ENCODE measurements around the gene CDKN2AIPNL. TPM values are rescaled to one million over a fixed set of nuclear protein-coding genes. Genes with fewer than 3 reads are reported as not detected.

CDKN2AIPNL gene
- total and polyA plus RNA-seq, 2 donors (not counting 3 experiments of a cell fraction or from before 2014, with no cell fraction given) = 22.2 to 36.5 TPM

DNA sequence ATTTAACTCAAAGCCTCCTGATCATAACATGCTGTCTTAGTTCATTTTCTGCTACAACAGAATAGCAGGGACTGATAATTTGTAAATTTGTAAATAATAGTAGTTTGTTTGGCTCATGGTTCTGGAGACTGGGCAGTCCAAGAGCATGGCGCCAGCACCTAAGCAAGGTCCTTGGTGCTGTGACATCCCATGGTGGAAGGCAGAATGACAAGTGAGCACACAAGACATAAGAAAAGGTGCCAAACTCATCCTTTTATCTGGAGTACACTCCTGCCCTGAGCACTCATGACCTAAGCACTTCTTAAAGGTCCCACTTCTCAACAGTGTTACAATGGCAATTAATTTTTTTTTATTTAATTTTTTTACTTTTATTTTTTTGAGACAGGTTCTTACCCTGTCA lies 24.2 kb downstream of the CDKN2AIPNL start:
- POLR2A ChIA-PET = no interaction called here

DNA sequence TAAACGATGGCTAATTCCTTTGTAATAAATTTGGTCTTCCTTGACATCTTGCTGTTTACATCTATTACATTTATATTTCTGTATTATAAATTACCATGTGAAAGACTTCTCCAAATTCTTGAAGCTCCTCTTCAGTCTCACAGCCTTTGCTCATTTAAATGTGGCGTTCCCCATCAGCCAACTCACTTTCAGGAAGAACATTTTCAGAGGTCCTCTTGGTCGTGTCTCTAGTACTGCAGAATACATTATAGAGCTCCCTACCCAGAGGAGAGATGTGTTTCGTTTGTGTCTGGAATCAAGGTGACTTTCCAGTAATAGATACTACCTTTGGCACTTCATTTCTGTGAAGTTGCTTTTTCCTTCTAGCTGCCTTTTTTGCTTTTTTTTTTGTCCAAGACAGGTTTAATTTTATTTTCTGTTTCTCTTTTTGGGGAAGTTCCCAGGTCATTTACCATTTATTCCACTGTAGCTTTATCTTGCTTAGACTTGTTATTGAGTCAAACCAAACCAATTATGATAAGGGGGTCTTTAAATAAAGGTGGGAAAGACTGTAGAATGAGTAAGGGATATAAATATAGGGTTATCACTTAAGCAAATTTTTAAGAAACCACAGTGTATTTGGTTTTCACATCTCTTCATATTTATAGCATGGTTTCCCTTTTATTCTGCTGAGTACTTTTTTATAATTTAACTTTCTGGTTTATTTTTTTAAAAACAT lies 27.5 kb downstream of the CDKN2AIPNL start:
- H4K20me1 ChIP-seq (replicated peaks; ENCODE audit: control insufficient read depth, extremely low read depth, insufficient read depth, low read length) = no peaks in the 10 kb centered on the region
- no peaks in the 10 kb centered on the region for H3K9me3 ChIP-seq (replicated peaks; ENCODE audit: control insufficient read depth, insufficient read depth, low read length)
- H3K4me1 ChIP-seq (ENCODE audit: control insufficient read depth, extremely low read depth, insufficient read depth, low read length) = no peaks in the 10 kb centered on the region
- FAIRE-seq = no peak
- ChIA-PET POLR2A (no interaction called here), CTCF (interaction anchor here (0.8 to 3.1 kb wide), 3 partner anchors 80 to 203 kb away, joined by 3 to 15 read pairs (median 3); no protein-coding TSS in a partner anchor)
- TF ChIP-seq MYC (IDR thresholded peaks at IDR 0.05; ENCODE audit: low read depth, low read length) = no peak
- TF ChIP-seq POLR2AphosphoS5 (IDR thresholded peaks at IDR 0.05; ENCODE audit: insufficient read depth, low read depth, low read length) = no peak
- TF ChIP-seq JUN (IDR thresholded peaks at IDR 0.05; ENCODE audit: borderline replicate concordance, insufficient read depth, insufficient read length, low read depth) = no peak
- TF ChIP-seq, protein P1, sequence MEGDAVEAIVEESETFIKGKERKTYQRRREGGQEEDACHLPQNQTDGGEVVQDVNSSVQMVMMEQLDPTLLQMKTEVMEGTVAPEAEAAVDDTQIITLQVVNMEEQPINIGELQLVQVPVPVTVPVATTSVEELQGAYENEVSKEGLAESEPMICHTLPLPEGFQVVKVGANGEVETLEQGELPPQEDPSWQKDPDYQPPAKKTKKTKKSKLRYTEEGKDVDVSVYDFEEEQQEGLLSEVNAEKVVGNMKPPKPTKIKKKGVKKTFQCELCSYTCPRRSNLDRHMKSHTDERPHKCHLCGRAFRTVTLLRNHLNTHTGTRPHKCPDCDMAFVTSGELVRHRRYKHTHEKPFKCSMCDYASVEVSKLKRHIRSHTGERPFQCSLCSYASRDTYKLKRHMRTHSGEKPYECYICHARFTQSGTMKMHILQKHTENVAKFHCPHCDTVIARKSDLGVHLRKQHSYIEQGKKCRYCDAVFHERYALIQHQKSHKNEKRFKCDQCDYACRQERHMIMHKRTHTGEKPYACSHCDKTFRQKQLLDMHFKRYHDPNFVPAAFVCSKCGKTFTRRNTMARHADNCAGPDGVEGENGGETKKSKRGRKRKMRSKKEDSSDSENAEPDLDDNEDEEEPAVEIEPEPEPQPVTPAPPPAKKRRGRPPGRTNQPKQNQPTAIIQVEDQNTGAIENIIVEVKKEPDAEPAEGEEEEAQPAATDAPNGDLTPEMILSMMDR (IDR thresholded peaks at IDR 0.05; ENCODE audit: extremely low read depth in 1 of 2, insufficient read depth in 1 of 2, low read depth in 1 of 2, low read length in 2 of 2) = no peak
- no peak for TF ChIP-seq POLR2A (IDR thresholded peaks at IDR 0.05; ENCODE audit: low read depth, low read length)
- no peak for TF ChIP-seq EZH2 (IDR thresholded peaks at IDR 0.05; ENCODE audit: borderline replicate concordance, low read depth, low read length, severe bottlenecking)
- TF ChIP-seq, protein P2, sequence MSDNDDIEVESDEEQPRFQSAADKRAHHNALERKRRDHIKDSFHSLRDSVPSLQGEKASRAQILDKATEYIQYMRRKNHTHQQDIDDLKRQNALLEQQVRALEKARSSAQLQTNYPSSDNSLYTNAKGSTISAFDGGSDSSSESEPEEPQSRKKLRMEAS (IDR thresholded peaks at IDR 0.05; ENCODE audit: insufficient read depth, insufficient read length) = no peak
- TF ChIP-seq FOS (IDR thresholded peaks at IDR 0.05; ENCODE audit: borderline replicate concordance, insufficient read depth, low read length) = no peak
- TF ChIP-seq GATA2 (IDR thresholded peaks at IDR 0.05; ENCODE audit: insufficient read depth, insufficient read length, low read depth, low read length) = no peak
- no peaks in the 10 kb centered on the region for H3K27me3 ChIP-seq (ENCODE audit: control insufficient read depth in 2 of 2, insufficient read depth in 2 of 2, low read length in 2 of 2)
- H3K9ac ChIP-seq (replicated peaks; ENCODE audit: extremely low read depth, insufficient read depth, low read length) = no peak overlapping the region
- H3K4me3 ChIP-seq (replicated peaks in 1 of 3; ENCODE audit: insufficient read depth in 1 of 3, low read depth in 1 of 3, low read length in 3 of 3) = no peak overlapping the region
- dilution Hi-C loops (cut with MboI; ENCODE audit: extremely low pct_ligation_motif_present, low sequenced_read_pairs) (no loop called here), intact Hi-C loops (cut with micrococcal nuclease) (no loop called here)
- H3K36me3 ChIP-seq (ENCODE audit: control insufficient read depth in 2 of 2, extremely low read depth in 1 of 2, insufficient read depth in 2 of 2, low read length in 2 of 2) = peaks cover 19 to 30% of the 10 kb centered on the region in 2 experiments
- no peak overlapping the region for H3K4me2 ChIP-seq (ENCODE audit: insufficient read depth, low read length)
- no peak overlapping the region for H3K27ac ChIP-seq (ENCODE audit: insufficient read depth, low read depth, low read length)
- no peak overlapping the region for H2AFZ ChIP-seq (ENCODE audit: low read depth, low read length)
- DNase-seq (ENCODE audit: low read depth, low spot score) = no peak
- H3K9me1 ChIP-seq (replicated peaks; ENCODE audit: control insufficient read depth, extremely low read depth, insufficient read depth, low read length) = no peaks in the 10 kb centered on the region
- peaks cover under 1% of the 10 kb centered on the region for H3K79me2 ChIP-seq (ENCODE audit: control insufficient read depth, insufficient read depth, low read length)
- BruUV-seq (replicated peaks) = no TSS peak

More for the DNA sequence above, 24.2 kb downstream of the CDKN2AIPNL start:
- no peak for FAIRE-seq
- no peak overlapping the region for H3K9ac ChIP-seq (replicated peaks; ENCODE audit: extremely low read depth, insufficient read depth, low read length)
- no peaks in the 10 kb centered on the region for H3K9me3 ChIP-seq (replicated peaks; ENCODE audit: control insufficient read depth, insufficient read depth, low read length)
- no peak overlapping the region for H3K4me2 ChIP-seq (ENCODE audit: insufficient read depth, low read length)
- no peak overlapping the region for H2AFZ ChIP-seq (ENCODE audit: low read depth, low read length)
- TF ChIP-seq MYC (IDR thresholded peaks at IDR 0.05; ENCODE audit: low read depth, low read length) = no peak
- H3K27ac ChIP-seq (ENCODE audit: insufficient read depth, low read depth, low read length) = no peak overlapping the region
- dilution Hi-C loops (cut with MboI; ENCODE audit: extremely low pct_ligation_motif_present, low sequenced_read_pairs) = no loop called here
- no peaks in the 10 kb centered on the region for H3K79me2 ChIP-seq (ENCODE audit: control insufficient read depth, insufficient read depth, low read length)
- BruUV-seq (replicated peaks) = no TSS peak
- CTCF ChIA-PET = interaction anchor here (1.1 kb wide), 1 partner anchor 191 kb away, joined by 3 read pairs; no protein-coding TSS in a partner anchor
- no peaks in the 10 kb centered on the region for H4K20me1 ChIP-seq (replicated peaks; ENCODE audit: control insufficient read depth, extremely low read depth, insufficient read depth, low read length)
- no peak overlapping the region for H3K4me3 ChIP-seq (replicated peaks in 1 of 3; ENCODE audit: insufficient read depth in 1 of 3, low read depth in 1 of 3, low read length in 3 of 3)
- no peak for DNase-seq (ENCODE audit: low read depth, low spot score)
- peaks cover 13 to 40% of the 10 kb centered on the region in 2 experiments for H3K36me3 ChIP-seq (ENCODE audit: control insufficient read depth in 2 of 2, extremely low read depth in 1 of 2, insufficient read depth in 2 of 2, low read length in 2 of 2)
- no peaks in the 10 kb centered on the region for H3K27me3 ChIP-seq (ENCODE audit: control insufficient read depth in 2 of 2, insufficient read depth in 2 of 2, low read length in 2 of 2)
- intact Hi-C loops (cut with micrococcal nuclease) = no loop called here
- no peaks in the 10 kb centered on the region for H3K4me1 ChIP-seq (ENCODE audit: control insufficient read depth, extremely low read depth, insufficient read depth, low read length)
- H3K9me1 ChIP-seq (replicated peaks; ENCODE audit: control insufficient read depth, extremely low read depth, insufficient read depth, low read length) = no peaks in the 10 kb centered on the region

Data from endothelial cell of umbilical vein (primary cell).